ENCODE data around the gene ALDOC. TPM values are rescaled to one million over a fixed set of nuclear protein-coding genes. Genes with fewer than 3 reads are reported as not detected.

Gene ALDOC
- total and polyA plus RNA-seq, 5 experiments from 2014 or later = 36.1 to 86.7 (median 65.3) TPM

DNA sequence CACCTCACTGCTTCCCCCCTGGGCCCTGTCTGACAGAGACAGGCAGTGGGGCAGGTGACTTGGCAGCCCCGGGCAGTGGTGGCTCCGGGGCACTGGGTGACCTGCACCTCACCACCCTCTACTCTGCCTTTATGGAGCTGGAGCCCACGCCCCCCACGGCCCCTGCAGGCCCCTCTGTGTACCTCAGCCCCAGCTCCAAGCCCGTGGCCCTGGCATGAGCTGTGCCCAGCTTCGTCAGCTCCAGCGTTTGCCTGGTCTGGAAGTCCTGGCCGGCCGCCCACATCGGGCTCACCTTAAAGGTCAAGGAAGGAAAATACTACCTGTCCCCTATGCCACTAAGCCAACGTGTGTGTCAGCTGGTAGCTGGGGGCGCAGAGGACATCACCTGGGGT, 39.5 kb downstream of the ALDOC start:
- H3K27ac Mint-ChIP-seq = peak overlapping the region in 1 of 10 donors; percentile 79
- no peak for ATAC-seq

DNA sequence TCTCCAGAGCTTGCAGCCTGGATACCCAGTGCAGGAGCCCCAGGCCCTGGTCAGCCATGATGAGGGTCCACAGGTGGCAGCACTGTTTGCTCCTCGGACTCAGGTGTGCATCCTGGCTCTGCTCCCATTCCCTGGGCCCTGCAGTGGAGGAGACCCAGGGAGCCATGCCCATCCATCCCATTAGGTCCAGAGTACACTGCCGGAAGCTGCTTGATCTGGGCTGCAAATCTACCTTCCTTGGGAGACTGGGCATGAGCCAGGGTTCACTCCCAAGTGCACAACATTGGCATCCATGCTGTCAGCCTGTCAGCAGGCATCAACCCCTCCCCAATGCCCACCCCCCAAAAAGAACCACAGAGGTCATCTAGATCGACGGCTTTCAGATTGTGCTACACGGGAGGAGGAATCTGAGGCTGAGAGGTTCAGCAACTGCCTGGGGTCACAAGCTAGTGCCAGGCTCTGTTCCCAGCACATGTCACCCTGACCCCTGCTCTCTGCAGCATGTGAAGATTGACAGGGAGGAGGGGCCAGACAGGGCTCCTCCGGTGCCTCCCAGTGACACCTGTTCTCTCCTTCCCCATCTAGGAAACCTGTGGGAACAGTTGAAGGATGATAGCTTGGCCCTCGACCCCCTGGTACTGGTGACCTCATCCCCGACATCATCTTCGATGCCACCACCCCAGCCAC, 40.0 kb downstream of the ALDOC start:
- POLR2A ChIA-PET = no interaction called here
- no peaks in the 10 kb centered on the region for H3K4me1 Mint-ChIP-seq
- no peaks in the 10 kb centered on the region for H3K36me3 Mint-ChIP-seq
- no peaks in the 10 kb centered on the region for H3K27me3 Mint-ChIP-seq
- H3K4me3 Mint-ChIP-seq = no peak overlapping the region
- no peaks in the 10 kb centered on the region for H3K9me3 Mint-ChIP-seq
- H3K27ac Mint-ChIP-seq = no peak overlapping the region
- ATAC-seq (no peak), DNase-seq (no peak)

More for the DNA sequence above, 39.5 kb downstream of the ALDOC start:
- Mint-ChIP-seq H3K9me3 (no peaks in the 10 kb centered on the region), H3K27me3 (no peaks in the 10 kb centered on the region), H3K4me3 (no peak overlapping the region), H3K4me1 (no peaks in the 10 kb centered on the region), H3K36me3 (no peaks in the 10 kb centered on the region)
- no peak for DNase-seq
- POLR2A ChIA-PET = no interaction called here

DNA sequence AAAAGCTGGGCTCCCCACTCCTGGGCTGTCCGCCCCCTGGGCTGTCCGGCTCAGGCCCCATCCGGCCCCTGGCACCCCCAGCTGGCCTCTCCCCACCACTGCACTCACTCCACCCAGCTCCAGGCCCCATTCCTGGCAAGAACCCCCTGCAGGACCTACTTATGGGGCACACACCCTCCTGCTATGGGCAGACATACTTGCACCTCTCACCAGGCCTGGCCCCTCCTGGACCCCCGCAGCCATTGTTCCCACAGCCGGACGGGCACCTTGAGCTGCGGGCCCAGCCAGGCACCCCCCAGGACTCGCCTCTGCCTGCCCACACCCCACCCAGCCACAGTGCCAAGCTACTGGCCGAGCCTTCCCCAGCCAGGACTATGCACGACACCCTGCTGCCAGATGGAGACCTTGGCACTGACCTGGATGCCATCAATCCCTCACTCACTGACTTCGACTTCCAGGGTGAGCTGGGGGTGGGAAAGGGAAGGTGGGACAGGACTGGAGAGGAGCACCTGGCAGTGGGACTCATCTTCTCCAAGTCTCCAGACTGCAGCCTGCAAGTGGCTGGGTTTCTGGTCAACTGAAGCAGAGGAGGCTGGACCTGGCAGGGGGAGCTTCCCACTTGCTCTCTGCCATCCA, 41.8 kb downstream of the ALDOC start:
- Mint-ChIP-seq H3K4me3 (no peak overlapping the region), H3K4me1 (no peaks in the 10 kb centered on the region), H3K27ac (no peak overlapping the region), H3K36me3 (no peaks in the 10 kb centered on the region), H3K27me3 (no peaks in the 10 kb centered on the region), H3K9me3 (no peaks in the 10 kb centered on the region)
- POLR2A ChIA-PET = no interaction called here
- ATAC-seq = no peak
- no peak for DNase-seq

DNA sequence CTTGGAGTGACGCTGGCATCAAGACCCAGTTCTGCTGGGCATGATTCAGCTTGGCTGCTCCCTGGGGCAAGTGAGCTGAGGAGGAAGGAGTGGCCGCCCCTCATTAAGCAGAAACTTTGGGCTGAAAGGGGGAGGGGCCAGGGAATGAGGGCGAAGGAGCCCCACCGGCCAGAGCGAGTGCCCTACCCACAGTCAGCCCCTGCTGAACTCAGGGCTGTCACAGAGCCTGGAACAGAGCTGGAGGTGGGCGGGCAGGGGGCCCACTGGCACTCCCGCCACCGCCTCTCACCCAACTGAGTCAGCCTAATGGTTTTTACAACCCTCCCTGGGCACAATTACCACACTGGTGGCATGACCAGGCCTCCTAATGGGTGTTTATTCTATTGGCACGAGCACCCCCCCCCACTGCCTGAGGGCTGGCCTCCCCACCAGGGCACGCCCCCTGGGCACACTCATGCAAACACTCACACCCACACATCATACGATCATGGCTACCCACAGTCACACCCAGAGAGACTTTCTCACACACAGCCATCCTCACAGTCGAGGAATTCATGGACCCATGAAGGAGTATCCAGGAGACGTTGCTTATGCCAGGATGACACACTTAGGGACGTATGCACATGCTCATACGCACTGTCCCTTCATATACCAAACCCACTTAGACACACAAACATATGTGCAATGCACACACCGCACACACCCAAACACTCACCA, 43.4 kb downstream of the ALDOC start:
- no peaks in the 10 kb centered on the region for H3K36me3 Mint-ChIP-seq
- no peak for ATAC-seq
- POLR2A ChIA-PET = no interaction called here
- no peaks in the 10 kb centered on the region for H3K27me3 Mint-ChIP-seq
- no peak for DNase-seq
- H3K27ac Mint-ChIP-seq = no peak overlapping the region
- no peaks in the 10 kb centered on the region for H3K9me3 Mint-ChIP-seq
- no peaks in the 10 kb centered on the region for H3K4me1 Mint-ChIP-seq
- no peak overlapping the region for H3K4me3 Mint-ChIP-seq

DNA sequence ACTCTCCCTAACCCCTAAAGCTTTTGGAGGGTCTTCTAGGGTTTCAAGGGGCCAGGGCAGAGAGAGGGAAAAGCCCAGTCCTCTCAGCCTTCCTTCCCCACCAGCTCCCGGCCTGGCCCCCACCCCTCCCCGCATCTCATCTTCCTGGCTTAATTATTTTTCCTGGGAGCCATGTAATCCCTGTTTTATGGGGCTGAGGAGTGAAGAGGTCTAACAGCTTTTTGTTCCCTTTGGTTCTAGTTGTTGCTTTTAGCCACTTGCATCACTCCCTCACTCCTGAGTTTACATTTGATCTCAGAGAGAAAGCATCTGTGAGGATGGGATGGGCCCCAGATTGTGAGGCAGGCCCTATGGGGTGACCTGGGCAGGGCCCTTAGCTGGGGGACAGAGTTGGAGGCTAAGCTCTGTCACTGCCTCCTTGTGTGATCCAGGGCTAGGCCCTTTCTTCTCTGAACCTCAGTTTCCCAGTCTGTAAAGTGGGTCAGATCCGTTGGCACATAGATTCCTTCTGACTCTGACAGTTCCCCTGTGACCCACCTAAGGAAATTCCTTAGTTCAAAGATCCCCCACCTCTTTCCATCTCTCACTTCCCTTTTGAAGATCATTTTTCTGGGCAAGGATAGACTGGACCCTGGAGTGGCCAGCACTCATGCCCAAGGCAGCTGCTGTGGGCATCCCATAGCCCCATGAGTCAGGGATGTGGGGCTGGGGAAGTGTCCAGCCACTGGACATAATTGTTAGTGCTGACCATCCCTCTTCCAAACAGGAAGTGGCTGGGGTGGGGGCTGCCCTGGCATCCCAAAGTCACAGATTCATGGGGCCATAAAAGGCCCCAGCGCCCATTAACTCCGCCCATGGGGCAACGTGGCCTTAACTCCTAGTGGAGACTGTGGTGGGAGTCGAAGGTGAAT, 44.4 kb downstream of the ALDOC start:
- Mint-ChIP-seq H3K4me3 (no peak overlapping the region), H3K4me1 (no peaks in the 10 kb centered on the region), H3K27ac (no peak overlapping the region), H3K9me3 (no peaks in the 10 kb centered on the region), H3K27me3 (no peaks in the 10 kb centered on the region), H3K36me3 (no peaks in the 10 kb centered on the region)
- POLR2A ChIA-PET = no interaction called here
- DNase-seq = no peak
- no peak for ATAC-seq

DNA sequence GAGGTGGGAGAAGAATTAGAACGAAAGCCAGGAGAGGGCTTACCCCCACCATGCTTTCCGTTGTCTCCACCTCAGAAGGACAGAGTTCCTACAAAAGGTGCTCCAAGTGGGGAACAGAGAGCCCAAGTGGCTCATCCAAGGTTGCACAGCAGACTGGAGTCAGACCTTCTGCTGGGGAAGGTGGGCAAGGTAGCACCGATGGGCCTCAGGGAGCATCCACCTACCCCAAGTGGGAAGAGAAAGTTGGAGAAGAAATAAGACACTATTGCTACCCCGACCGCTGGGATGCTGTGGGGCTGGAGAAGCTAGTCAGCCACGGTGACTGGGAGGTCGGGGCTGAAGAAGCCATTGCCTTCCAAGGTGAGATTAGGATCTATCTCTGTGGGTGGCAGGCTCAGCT, 45.8 kb downstream of the ALDOC start:
- no peak for DNase-seq
- POLR2A ChIA-PET = no interaction called here
- Mint-ChIP-seq H3K27ac (no peak overlapping the region), H3K4me1 (no peaks in the 10 kb centered on the region), H3K27me3 (no peaks in the 10 kb centered on the region), H3K36me3 (no peaks in the 10 kb centered on the region), H3K9me3 (no peaks in the 10 kb centered on the region), H3K4me3 (no peak overlapping the region)
- no peak for ATAC-seq

DNA sequence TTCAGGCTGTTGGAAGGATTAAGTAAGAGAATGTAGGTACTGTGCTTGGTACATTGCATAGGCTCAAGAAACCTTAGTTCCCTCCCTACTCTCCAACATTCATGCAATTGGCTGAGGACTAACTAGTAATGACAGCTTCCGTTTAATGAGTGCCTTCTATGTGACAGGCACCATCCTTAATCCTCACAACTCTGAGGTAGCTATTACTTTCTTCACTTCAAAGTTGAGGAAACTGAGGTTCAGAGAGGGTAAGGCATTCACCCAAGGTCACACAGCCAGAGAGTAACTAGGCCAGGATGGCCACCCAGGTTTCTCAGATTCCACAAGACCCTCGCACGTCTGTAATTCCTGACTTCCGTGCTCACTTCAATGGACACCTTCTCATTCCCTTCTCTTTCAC, 46.4 kb downstream of the ALDOC start:
- no peak overlapping the region for H3K4me3 Mint-ChIP-seq
- POLR2A ChIA-PET = no interaction called here
- H3K9me3 Mint-ChIP-seq = no peaks in the 10 kb centered on the region

DNA sequence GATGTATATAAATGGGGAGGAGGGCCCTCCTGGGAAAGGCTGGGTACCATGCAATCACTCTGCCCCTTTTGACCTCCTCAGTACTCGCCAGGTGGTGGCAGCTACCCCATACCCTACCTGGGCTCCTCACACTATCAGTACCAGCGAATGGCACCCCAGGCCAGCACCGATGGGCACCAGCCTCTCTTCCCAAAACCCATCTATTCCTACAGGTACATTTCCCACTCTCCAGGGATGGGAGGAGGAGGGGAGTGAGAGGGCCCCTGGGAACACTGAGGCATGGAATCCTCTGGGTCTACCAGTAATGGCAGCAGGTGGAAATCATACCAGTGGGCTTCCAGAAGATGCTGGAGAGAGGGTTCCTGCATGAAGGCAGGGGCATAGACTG, 47.7 kb downstream of the ALDOC start:
- Mint-ChIP-seq H3K4me3 (no peak overlapping the region), H3K9me3 (no peaks in the 10 kb centered on the region), H3K4me1 (no peaks in the 10 kb centered on the region), H3K27ac (no peak overlapping the region), H3K36me3 (no peaks in the 10 kb centered on the region), H3K27me3 (no peaks in the 10 kb centered on the region)
- ATAC-seq (no peak), DNase-seq (no peak)
- POLR2A ChIA-PET = no interaction called here

More for the DNA sequence above, 46.4 kb downstream of the ALDOC start:
- Mint-ChIP-seq H3K36me3 (no peaks in the 10 kb centered on the region), H3K27me3 (no peaks in the 10 kb centered on the region), H3K27ac (no peak overlapping the region), H3K4me1 (no peaks in the 10 kb centered on the region)
- ATAC-seq = no peak
- no peak for DNase-seq

DNA sequence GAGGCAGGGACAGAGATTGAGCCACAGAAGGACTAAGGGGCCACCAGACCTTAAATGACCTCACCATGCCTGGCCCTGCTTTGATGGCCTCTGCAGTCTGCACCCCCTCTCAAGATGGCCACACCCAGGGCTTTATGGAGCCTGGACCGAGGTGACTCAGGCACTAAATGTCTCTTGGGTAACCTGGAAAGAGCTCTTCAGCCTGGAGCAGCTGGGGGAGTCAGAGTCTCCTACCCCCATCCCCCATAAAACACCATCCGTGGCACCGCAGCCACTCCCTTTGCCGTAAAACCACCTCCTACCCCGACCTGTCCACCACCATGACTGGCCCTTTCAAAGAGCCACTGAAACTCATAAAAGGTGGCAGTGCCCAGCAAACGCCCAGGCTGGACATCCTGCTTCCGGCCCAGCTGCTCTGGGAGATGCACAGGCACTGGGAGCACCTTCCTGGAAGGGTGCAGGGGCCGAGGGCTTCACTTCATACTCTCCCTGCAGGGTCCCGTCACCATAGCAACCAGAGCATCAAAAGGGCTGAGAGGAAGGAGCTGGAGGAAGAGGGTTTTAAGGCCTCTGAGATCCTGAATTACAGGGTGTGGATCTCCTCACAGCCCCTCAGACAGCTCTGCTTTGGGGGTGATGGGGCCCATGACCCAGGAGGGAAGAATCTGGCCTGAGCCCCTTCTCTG, 48.2 kb downstream of the ALDOC start:
- DNase-seq = no peak
- ATAC-seq = no peak
- Mint-ChIP-seq H3K4me3 (no peak overlapping the region), H3K36me3 (no peaks in the 10 kb centered on the region), H3K9me3 (no peaks in the 10 kb centered on the region), H3K27ac (no peak overlapping the region), H3K4me1 (no peaks in the 10 kb centered on the region), H3K27me3 (no peaks in the 10 kb centered on the region)
- POLR2A ChIA-PET = no interaction called here

DNA sequence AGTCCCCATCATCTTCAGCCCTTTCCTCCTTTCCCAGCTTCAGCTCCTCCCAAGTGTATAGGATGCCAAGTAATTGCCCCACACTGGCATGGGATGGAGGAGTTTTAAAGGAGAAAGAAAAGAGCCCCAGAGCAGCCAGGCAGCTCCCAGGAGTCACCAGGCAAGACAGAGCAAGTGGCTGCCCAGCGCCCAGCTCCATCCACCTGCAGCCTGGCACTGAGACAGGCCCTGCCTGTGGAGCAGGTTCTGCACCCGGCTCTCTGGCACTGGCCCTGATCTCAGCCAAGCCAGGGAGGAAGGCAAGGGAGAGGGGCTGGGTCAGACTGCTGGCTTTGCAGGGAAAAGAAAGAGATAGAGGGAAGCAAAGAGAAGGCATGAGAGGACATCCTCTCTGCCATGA, 48.8 kb downstream of the ALDOC start:
- no peaks in the 10 kb centered on the region for H3K4me1 Mint-ChIP-seq

DNA sequence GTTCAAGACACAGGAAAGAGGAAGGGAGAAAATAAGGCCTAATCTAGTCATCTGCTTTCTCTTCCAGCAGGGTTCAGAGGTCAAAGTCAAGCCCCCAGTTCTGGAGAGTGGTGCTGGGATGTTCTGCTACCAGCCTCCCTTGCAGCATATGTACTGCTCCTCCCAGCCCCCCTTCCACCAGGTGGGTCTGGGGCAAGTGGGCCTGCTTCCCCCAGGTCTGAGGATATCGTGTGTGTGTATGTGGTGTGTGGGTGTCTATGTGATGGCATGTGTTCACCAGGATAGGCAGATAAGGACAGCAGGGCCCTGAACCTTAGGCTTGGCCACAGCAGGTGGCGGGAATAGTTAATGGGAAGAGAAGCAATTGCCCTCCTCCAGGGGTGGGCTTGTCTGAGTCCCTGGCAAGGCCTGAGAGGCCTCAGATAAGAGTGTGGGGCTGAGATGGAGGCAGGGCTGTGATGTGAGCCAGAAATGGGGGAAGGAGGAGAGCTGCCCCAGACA, 49.5 kb downstream of the ALDOC start:
- ATAC-seq (no peak), DNase-seq (no peak)
- H3K36me3 Mint-ChIP-seq = no peaks in the 10 kb centered on the region
- H3K4me1 Mint-ChIP-seq = no peaks in the 10 kb centered on the region
- H3K27ac Mint-ChIP-seq = peak overlapping the region in 2 of 10 donors; percentile 20 to 28
- H3K4me3 Mint-ChIP-seq = no peak overlapping the region
- H3K27me3 Mint-ChIP-seq = no peaks in the 10 kb centered on the region
- POLR2A ChIA-PET = no interaction called here
- H3K9me3 Mint-ChIP-seq = no peaks in the 10 kb centered on the region

More for the DNA sequence above, 48.8 kb downstream of the ALDOC start:
- Mint-ChIP-seq H3K36me3 (no peaks in the 10 kb centered on the region), H3K9me3 (no peaks in the 10 kb centered on the region), H3K4me3 (no peak overlapping the region), H3K27ac (no peak overlapping the region), H3K27me3 (no peaks in the 10 kb centered on the region)
- ATAC-seq (no peak), DNase-seq (peak in 1 of 10 donors; percentile 19)
- POLR2A ChIA-PET = no interaction called here

DNA sequence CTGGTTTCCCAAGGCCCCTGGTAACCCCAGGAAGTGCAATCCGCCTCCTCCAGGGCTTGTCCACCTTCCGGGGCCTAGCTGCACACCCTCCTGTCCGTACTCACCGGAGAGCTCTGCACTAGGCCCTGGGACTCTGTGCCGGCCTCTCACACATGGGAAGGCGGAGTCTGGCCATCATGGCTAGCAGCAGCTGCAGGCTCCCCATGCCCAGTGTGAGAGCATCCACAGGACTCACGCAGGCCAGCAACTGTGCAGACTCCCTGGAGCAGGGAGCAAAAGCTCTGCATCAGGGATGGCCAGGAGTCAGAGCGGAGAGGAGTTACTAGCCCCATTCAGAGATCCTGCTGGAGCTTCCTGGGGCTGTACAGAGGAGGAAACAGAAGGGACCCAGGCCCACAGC, 50.3 kb downstream of the ALDOC start:
- no peak overlapping the region for H3K27ac Mint-ChIP-seq
- no peak for DNase-seq
- no peak for ATAC-seq
- no peaks in the 10 kb centered on the region for H3K36me3 Mint-ChIP-seq
- no peak overlapping the region for H3K4me3 Mint-ChIP-seq
- no peaks in the 10 kb centered on the region for H3K9me3 Mint-ChIP-seq
- H3K4me1 Mint-ChIP-seq = no peaks in the 10 kb centered on the region
- H3K27me3 Mint-ChIP-seq = no peaks in the 10 kb centered on the region
- POLR2A ChIA-PET = no interaction called here

All from naive thymus-derived CD8-positive, alpha-beta T cell (primary cell).